HepG2 (cell line): ENCODE results near the gene GLRX5. TPM values are rescaled to one million over a fixed set of nuclear protein-coding genes. Genes with fewer than 3 reads are reported as not detected.
A peak's percentile ranks its signal among the peaks of the same experiment; 100 is the strongest.

ENCODE experiments used
- CBFB ChIP-seq: sonication (generic); formaldehyde crosslinking; IDR thresholded peaks from 2 replicates; pipeline ENCODE4 v1.4.0; 2020; ENCODE audit warnings: missing genetic modification reagents
- EHMT2 ChIP-seq: fragments of 200-600 bp; sonication (generic); IDR thresholded peaks from 2 replicates; pipeline ENCODE4 v1.7.0; 2017; ENCODE audit warnings: antibody characterized with exemption, low read depth, low read length, borderline replicate concordance
- EP300 ChIP-seq, 3 experiments: sonication (generic) in 1 of 3; formaldehyde crosslinking in 1 of 3; IDR thresholded peaks; 2 replicates each; pipeline versions ENCODE4 v1.5.1 to v1.6.1; 2011 to 2020; ENCODE audit warnings: low read depth in 2 of 3, low read length in 2 of 3, borderline replicate concordance in 1 of 3, improper control_type of control experiment in 1 of 3, mild to moderate bottlenecking in 1 of 3, missing genetic modification reagents in 1 of 3, moderate library complexity in 1 of 3
- GMEB1 ChIP-seq: sonication (generic); formaldehyde crosslinking; IDR thresholded peaks from 2 replicates; pipeline ENCODE4 v1.5.1; 2020; ENCODE audit warnings: missing genetic modification reagents, mild to moderate bottlenecking, borderline replicate concordance
- HDAC1 ChIP-seq: sonication (generic); formaldehyde crosslinking; IDR thresholded peaks from 2 replicates; pipeline ENCODE4 v1.5.1; 2020; ENCODE audit warnings: mild to moderate bottlenecking, missing genetic modification reagents
- HOXA9 ChIP-seq: sonication (generic); formaldehyde crosslinking; IDR thresholded peaks from 2 replicates; pipeline ENCODE4 v1.8.1; 2022; ENCODE audit warnings: missing genetic modification reagents, mild to moderate bottlenecking, moderate library complexity, borderline replicate concordance
- KDM1A ChIP-seq: IDR thresholded peaks from 2 replicates; pipeline ENCODE4 v1.6.1; 2016; ENCODE audit warnings: missing compliant biosample characterization
- PCBP2 ChIP-seq: fragments of 200-400 bp; formaldehyde crosslinking; optimal IDR thresholded peaks from 2 replicates; pipeline ENCODE3; 2018; ENCODE audit warnings: low read length, low read depth; ENCODE audit not compliant: poor library complexity, severe bottlenecking
- SMC3 ChIP-seq: IDR thresholded peaks from 2 replicates; pipeline ENCODE4 v1.6.1; 2011; ENCODE audit warnings: low read length, improper control_type of control experiment
- SNRNP70 ChIP-seq: fragments of 200-400 bp; formaldehyde crosslinking; IDR thresholded peaks from 2 replicates; pipeline ENCODE4 v1.6.1; 2017; ENCODE audit warnings: mild to moderate bottlenecking, low read depth, low read length, moderate library complexity
- TBX3 ChIP-seq: fragments of 450-650 bp; IDR thresholded peaks from 2 replicates; pipeline ENCODE4 v1.6.1; 2017; ENCODE audit warnings: antibody characterized with exemption, mild to moderate bottlenecking, inconsistent platforms, borderline replicate concordance
- YEATS2 ChIP-seq: sonication (generic); formaldehyde crosslinking; IDR thresholded peaks from 2 replicates; pipeline ENCODE4 v1.4.0; 2020; ENCODE audit warnings: missing genetic modification reagents, borderline replicate concordance
- ZFP1 ChIP-seq: IDR thresholded peaks from 2 replicates; pipeline ENCODE4 v1.6.1; 2016
- ZMAT5 ChIP-seq: sonication (generic); formaldehyde crosslinking; IDR thresholded peaks from 2 replicates; pipeline ENCODE4 v1.5.0; 2020; ENCODE audit warnings: mild to moderate bottlenecking, low read depth, missing genetic modification reagents, borderline replicate concordance
- ZNF362 ChIP-seq: sonication (generic); formaldehyde crosslinking; IDR thresholded peaks from 2 replicates; pipeline ENCODE4 v1.4.0; 2020; ENCODE audit warnings: missing genetic modification reagents, mild to moderate bottlenecking, borderline replicate concordance
- ZNF569 ChIP-seq: sonication (generic); formaldehyde crosslinking; IDR thresholded peaks from 2 replicates; pipeline ENCODE4 v1.5.0; 2020; ENCODE audit warnings: mild to moderate bottlenecking, missing genetic modification reagents, moderate library complexity, borderline replicate concordance
- ZNF619 ChIP-seq: sonication (generic); formaldehyde crosslinking; IDR thresholded peaks from 2 replicates; pipeline ENCODE4 v1.4.0; 2020; ENCODE audit warnings: mild to moderate bottlenecking, missing genetic modification reagents
- ZNF772 ChIP-seq: sonication (generic); formaldehyde crosslinking; IDR thresholded peaks from 2 replicates; pipeline ENCODE4 v1.5.0; 2020; ENCODE audit warnings: mild to moderate bottlenecking, missing genetic modification reagents
- ZXDC ChIP-seq: sonication (generic); formaldehyde crosslinking; IDR thresholded peaks from 2 replicates; pipeline ENCODE4 v1.5.0; 2020; ENCODE audit warnings: mild to moderate bottlenecking, missing genetic modification reagents
- polyA plus RNA-seq, 8 experiments: library from polyadenylated mRNA; depleted of rRNA in 3 of 8; stranded (reverse) in 7 of 8; unstranded in 1 of 8; fragments of >200 nt; fragmentation: Illumina TruSeq in 4 of 8; extraction: Trizol in 4 of 8; gene quantifications; 2 replicates each; pipeline versions ENCODE4 v1.2.1 to v1.2.3, GENCODE V29; 2011 to 2016; ENCODE audit warnings: low read depth in 4 of 8, missing spikeins in 1 of 8, mixed read lengths in 1 of 8; ENCODE audit not compliant: insufficient read depth in 1 of 8
- total RNA-seq, 5 experiments: library from RNA; depleted of rRNA; stranded (reverse); fragments of >200 nt; fragmentation: Illumina TruSeq; extraction: Trizol; gene quantifications; 2 replicates each; pipeline ENCODE4 v1.2.3, GENCODE V29; 2016; ENCODE audit warnings: low read depth in 1 of 5

The GLRX5 gene
- total and polyA plus RNA-seq, 2 of the 13 experiments (the other 11 are each of a cell fraction or from before 2014, with no cell fraction given), result 122 to 146 TPM

GRCh38 chr14:95537298-95538089, 2.6 kb downstream of the GLRX5 start (continued):
- peak; percentile 79 to 87; a peak in 3 of 4 replicates for TF ChIP-seq EP300 (IDR thresholded peaks at IDR 0.05; ENCODE audit: low read depth in 2 of 2, low read length in 2 of 2)
- peak; percentile 86 for TF ChIP-seq EP300 (CRISPR knock-in tag; IDR thresholded peaks at IDR 0.05; ENCODE audit: borderline replicate concordance)
- TF ChIP-seq ZNF619 (CRISPR knock-in tag), result no peak
- no peak for TF ChIP-seq YEATS2
- no peak for TF ChIP-seq TBX3
- peak; percentile 26; the same call in 1 of the 2 replicates for TF ChIP-seq ZNF362 (CRISPR knock-in tag)
- no peak for TF ChIP-seq ZXDC (CRISPR knock-in tag)
- peak; percentile 55; the same call in 1 of the 2 replicates for TF ChIP-seq HOXA9 (CRISPR knock-in tag)
- TF ChIP-seq ZMAT5 (CRISPR knock-in tag), result no peak
- peak; percentile 50; the same call in 1 of the 2 replicates for TF ChIP-seq ZNF772 (CRISPR knock-in tag)
- TF ChIP-seq SNRNP70, result no peak
- TF ChIP-seq PCBP2, result no peak
- no peak for TF ChIP-seq CBFB (CRISPR knock-in tag)
- TF ChIP-seq GMEB1, result no peak
- TF ChIP-seq EHMT2, result no peak
- TF ChIP-seq KDM1A, result 0 out of 2 replicates have a peak, but pooled peaks have one; percentile 56
- no peak for TF ChIP-seq ZNF569 (CRISPR knock-in tag)
- peak; percentile 79 for TF ChIP-seq ZFP1 (CRISPR knock-in tag)
- peak; percentile 37; the same call in 1 of the 2 replicates for TF ChIP-seq SMC3
- TF ChIP-seq HDAC1 (CRISPR knock-in tag), result peak; percentile 92
